ENCODE data around the gene ATXN7.

ATXN7 gene

DNA sequence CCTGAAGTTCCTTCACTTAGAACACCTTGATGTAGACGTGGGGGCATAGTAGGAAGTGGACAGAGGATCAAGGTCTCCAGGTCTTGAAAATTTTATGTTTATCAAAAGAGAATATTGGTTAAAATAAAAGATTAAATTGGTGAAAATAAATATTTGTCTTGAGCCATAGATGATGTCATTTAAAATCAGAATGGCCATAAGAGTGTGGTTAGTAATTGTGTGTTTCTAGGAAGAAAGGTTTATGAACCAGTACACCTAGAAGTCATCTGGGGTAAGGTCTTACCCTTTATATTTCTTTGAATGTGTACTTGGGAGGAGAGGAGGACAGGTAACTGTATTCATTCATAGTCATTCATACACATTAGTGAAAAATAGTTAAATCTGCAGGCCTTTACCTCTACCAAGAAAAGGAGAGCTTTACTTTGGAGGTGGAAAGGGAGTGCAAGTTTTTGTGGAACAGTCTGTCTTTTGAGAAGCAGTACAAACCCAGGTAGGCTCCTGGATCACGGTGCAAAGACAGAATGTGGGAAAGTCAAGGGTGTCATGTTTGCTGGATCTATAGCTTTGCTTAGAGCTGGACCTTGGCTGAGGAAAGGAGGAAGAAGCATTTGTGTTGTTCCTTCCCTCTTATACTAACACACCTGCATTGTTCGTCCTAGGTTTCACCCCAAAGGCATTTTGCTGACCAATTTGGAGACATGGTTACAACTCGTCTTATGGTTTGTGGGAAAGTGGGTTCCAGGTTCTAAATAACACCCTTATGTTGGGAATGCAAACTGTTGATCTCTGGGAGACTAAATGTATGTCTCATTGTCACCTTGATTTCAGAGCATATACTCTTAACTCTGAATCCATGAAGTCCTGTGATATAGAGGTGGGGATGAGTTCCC lies 42.3 kb downstream of the ATXN7 start:
- no peak for DNase-seq

DNA sequence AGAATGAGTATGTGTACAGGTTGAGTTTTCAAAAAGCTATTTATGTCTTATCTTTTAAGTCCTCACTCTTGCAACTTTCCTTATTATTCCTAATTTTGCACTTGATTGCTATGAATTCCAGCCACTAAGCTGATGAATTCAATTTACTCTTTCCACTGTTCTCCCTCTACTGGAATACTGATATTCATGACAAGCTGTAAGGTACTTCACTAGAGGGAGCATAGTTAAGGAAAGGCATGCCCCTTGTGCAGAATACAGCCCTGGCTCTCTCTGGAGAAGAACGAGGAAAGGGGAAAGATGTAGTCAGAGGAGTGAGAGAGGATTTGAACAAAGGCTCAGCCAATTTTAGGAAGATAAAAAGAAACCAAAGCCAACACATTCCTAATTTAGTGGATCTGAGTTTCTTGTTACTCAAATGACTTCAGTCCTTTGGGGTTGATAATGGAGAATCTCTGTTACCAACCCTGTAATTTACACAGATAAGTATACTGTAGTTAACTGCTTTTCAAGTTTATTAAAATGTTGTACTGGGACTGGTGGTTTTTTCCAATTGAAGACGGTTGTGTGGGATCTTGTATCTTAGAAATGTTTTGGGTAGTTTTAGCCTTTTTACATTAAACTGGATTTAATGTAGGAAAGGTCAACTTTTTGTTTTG lies 44.5 kb downstream of the ATXN7 start:
- no peak for DNase-seq

DNA sequence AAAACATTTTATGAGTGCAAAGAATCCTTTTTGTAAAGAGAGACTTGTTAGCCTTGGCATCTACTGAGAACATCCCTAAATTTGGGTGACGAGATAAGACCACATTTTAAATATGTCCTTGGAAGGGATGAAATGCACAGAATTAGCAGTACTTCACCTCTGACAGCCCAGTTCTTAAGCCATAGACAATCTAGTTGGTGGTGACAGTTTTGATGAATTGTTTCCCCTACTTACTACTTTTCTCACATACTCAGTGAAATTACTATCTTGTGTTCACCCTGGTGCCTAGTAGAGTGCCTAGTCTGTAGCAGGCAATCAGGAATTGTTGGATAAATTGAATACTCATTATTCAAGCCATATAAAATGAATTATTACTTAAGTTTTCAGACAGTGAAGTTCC lies 45.1 kb downstream of the ATXN7 start:
- no peak for DNase-seq

DNA sequence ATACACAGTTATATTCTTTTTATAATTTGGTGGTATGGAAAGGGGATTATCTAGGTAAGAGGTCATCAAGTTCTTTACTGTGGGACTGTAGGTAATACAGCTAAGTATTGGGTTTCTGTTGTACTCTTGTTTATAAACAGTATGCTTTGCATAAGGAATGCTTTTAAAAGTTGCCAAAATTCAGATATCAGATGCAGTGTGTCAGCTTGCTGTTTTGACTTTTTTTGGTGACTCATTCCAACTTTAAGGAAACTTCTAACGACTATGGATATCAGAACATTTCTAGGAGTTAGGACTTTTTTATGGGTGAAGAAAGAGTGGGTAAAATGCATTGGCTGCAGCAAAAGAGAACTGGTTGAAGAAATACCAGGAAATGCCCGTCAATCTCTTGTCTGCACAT lies 45.8 kb downstream of the ATXN7 start:
- no peak for DNase-seq

DNA sequence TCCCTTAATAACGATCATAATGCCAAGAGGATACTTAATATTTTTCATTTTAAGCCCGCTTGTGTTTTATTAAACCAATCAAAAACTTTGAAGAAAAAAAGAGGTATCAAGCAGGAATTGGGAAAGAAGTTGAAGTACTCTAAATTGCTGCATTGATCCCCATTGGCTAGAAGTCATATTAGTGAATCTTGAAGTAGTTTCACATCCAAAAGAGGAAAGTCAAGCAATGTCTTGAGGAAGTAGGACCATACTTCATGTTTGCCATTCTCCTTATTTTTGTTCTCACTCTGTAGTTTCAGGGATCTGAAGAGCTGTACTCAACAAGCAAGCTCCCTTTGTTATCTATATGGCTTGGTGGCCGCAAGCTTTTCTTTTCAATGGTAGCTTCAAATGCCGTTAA lies 46.3 kb downstream of the ATXN7 start:
- DNase-seq = no peak

DNA sequence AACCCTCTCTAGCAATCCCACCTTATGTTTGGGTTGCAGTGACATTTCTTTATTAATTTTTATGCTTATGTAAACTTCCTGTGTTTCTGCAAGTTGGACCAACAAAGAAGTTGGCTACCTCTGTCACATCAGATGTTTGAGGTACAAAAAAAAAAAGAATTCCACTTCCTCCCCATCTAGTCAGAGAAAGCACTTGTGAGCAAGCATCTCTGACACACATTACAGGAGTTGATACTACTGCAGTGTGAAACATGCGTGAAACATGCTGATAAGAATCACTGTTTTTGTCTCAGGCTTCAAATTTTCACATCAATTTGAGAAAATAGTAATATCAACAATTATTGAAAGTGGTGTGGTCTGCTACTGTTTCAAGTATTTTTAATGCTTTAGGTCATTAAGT lies 47.2 kb downstream of the ATXN7 start:
- peak; percentile 57 for DNase-seq

DNA sequence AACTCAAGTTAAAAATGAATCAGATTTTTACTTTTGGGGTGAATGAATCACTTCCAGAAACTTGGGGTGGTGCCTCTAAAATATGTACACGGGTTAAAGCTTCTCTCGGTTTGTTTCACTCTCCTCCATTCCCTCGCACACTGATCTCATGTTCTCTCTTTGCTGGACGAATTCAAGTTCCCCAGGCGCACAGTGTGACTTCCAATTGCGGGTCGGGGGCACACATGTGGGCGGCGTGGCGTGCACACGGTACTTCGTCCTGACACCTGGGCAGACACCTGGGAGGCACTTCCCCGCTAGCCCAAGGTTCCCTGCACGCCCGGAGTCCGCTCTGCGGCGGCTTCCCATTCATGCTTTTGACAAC lies 47.8 kb downstream of the ATXN7 start:
- DNase-seq = no peak

DNA sequence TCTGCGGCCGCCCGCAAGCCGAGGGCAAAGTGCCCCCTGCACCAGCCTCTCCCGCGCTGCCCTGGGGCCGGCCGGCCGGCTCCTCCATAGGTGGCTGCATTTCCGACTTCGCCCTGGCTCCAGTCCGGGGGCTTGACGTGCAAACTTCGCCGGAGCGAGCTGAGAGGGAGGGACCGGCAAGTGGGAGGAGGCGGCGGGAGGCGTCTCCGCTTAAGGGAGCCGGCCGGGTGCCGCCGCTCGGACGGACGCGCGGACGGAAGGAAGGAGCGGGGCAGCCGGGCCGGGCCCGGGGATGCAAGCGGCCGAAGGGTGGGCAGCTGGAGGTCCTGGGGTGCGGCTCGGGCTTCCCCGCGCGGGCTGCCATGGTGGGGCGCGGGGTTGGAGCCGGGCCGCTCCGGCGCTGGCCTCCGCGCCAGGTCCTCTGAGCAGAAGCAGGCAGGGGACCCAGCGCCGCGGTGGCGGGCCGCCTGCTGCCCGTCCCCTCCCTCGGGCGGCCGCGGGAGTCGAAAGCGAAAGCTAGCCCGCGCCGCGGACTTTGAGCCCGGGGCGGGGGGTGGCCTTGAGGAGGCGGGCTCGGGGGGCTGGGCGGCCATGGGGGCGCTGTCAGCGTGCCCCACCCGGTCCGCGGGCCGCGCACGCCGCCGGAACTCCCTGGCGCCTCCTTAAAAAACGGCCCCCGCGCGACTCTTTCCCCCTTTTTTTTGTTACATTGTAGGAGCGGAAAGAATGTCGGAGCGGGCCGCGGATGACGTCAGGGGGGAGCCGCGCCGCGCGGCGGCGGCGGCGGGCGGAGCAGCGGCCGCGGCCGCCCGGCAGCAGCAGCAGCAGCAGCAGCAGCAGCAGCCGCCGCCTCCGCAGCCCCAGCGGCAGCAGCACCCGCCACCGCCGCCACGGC lies 48.5 kb downstream of the ATXN7 start, which contains the start of gene SCAANT1:
Gene SCAANT1 (minus strand): TSS at position 511 of the 895 bp plus-strand sequence.
- DNase-seq = peak; percentile 89

DNA sequence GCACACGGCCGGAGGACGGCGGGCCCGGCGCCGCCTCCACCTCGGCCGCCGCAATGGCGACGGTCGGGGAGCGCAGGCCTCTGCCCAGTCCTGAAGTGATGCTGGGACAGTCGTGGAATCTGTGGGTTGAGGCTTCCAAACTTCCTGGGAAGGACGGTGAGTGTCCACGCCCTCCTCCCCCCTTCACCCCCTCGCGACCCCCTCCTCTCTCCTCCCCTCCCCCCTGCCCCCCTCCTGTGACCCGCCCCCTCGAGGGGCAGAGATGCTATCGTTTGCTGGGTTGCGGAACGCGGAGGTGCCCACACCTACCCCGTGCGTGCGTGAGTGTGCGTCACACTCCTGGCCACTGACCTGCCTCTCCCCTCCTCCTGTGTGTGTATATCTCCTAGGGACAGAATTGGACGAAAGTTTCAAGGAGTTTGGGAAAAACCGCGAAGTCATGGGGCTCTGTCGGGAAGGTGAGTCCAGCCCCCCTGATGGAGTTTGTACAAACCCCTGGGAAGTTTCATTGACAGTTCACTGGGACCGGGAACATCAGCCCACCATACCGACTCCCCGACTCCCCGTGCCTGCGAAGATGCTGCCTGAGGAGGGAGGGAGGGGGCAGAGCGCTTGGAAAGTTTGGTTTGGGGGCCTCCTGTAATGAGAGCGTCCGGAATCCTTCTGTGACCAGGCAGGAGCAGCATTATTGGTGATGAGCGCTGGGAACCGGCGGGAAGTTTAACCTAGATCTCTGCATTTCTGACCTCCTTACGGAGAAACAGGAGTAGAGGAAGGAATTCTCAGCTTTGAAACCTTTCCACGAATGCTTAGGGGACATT lies 49.3 kb downstream of the ATXN7 start:
- DNase-seq = peak; percentile 64

DNA sequence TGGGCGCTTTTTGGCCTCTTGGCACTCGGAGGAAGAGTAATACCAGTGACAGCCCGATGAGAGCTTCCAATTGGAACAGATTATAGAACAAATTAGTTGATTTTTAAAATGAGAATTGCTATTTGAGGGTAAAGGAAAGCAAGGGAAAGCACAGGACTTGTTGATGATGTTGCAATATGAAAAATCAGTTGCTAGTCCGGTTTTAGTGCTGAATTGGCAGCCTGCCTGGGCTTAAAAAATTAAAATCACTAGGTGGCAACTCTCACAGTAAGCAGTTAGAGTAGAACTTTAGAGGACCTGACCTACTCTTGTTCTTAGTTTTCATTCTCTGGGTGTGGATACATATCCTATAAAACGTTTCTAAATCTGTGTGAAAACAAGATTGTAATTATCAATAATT lies 50.6 kb downstream of the ATXN7 start:
- no peak for DNase-seq

DNA sequence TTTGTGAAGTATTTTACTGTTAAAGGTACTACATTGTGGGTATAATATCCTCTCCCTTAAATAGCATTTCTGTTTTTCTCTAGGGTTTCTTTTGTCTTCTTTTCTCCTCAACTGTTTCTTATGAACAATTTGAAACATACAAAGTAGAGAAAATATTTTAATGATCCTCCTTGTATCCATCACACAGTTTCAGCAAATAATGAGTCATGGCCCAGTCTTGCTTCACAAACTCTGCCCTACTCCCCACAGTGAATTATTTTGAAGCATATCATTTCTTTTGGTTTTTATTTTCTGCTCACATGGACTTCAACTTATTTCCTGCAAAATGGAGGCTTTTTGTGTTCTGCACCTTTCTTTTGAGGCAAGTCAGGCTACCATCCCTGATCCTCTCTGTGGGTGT lies 54.7 kb downstream of the ATXN7 start:
- DNase-seq = no peak

DNA sequence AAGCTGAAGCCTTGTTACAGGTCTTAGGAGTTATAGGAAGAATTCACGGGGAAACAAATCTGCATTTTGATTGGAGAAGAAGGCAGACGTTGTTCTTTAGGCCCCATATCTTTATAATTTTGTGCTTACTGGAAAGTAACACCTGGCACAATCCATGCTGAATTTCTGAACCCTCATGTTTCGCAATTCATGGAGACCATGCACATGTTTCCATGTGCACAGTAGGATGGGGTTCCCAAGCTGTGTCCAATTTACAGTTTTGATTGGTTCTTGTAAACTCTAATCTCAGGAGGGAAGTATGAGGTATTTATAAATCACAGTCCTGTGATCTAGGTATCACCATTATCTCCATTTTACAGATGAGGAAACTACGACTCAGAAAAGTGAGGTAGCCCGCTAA lies 56.3 kb downstream of the ATXN7 start:
- DNase-seq = no peak

DNA sequence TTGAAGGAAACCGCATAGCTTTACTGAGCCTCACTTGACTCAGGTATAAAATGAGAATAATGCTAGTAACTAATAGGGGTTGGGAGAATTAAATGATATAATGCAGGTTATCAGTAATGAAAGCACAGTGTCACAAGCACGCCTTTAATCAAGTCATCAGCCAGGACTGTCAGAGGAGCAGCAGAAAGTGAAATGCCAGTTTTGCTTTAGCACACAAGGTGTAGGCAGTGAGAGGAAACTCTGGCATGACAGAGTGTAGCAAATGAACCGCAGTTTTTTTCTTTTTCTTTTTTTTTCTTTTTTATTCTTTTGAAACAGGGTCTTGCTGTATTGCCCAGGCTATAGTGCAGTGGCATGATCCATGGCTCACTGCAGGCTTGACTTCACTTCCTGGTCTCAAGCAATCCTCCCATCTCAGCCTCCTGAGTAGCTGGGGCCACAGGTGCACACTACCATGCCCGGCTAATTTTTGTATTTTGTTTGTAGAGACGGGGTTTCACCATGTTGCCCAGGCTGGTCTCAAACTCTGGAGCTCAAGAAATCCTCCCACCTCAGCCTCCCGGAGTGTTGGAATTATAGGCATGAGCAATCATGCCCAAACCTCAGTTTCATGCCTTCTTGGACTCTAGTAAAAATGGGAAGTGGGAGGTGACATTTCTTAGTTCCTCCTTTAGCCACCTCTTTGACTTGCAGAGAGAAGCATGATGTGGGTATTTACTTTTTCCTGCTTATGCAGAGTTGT lies 58.2 kb downstream of the ATXN7 start:
- DNase-seq = no peak

DNA sequence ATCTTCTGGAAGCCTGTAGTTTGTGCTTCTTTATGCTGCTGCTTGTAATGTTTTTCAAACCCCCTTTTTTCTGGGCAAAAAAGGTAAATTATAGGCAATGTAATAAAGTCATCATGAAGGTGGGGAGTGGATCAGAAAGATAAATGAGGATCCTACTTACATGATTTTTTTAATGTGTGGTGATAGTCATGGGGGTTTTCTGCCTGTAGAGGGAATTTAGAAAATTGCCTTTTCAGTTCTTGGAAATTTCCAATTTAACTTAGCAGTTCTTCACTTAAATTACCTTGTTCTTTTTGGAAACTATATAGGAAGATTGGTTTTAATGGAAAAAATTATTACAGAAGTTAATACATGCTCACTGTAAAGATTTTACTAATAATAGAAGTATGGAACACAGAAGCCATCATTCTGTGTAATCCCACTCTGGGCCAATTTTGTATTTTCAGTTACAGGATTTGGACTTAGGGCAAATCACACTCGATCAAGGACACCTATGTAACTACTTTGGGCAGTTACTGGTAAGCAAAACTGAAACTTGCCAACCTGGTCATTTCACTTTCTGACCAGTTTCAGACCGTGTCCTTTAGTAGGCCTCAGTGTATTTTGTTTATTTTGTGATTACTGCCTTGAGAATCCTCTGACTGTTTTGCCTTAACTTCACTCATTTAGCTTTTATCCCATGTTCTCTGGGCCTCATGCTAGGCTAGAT lies 59.0 kb downstream of the ATXN7 start:
- DNase-seq = no peak

DNA sequence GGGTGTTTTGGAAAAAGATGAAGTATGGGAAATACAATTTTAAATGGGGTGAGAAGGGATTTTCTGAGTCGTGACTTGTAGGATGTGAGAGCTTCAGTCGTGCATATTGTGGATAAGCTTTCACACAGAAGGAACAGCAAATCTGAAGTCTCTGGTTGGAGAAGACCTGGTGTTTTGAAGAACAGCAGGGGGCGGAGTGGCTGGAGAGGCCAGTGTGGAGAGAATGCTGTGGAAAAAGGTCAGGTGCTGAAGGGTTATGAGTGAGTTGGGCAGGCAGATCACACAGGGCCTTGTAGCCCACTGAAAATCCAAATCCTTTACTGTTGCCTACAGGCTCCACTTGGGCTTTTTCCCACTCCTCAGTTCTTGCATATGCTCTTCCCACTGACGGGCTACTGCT lies 62.6 kb downstream of the ATXN7 start:
- DNase-seq = no peak

DNA sequence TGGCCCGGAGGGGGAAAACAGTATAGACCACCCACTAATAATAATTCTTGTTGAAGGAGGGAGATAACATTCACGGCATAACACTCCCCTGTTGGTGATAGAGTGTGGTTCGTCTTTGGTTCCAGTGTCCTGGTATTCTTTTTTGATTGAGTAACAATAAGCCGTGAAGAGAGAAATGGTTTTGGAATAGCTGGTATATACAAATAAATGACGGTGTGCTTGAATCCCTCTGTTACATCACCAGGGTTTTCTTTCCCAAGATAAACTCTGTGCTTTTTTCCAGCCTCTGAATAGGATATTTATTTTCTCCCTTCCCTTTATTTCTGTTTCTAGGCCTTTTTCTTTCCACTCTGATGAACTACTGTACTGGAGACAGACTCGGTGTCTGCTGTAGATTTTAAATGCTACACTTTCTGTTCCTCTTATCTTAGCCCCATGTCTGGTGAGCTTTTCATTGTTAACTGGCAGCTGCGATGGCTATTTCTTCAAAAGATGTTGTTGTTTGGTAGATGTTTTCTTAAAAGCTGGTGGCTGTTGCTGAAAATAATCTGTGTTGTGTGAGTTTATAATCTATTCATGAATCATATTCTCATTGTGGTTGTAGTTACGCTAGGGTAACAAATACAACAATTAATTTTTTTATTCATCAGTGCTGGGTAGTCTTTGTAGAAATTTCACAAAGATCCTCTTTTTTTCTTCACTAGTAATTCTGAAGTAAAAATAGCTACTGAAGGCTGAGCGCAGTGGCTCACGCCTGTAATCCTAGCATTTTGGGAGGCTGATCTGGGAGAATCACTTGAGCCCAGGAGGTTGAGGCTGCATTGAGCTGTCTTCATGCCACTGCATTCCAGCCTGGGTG lies 64.0 kb downstream of the ATXN7 start:
- no peak for DNase-seq

DNA sequence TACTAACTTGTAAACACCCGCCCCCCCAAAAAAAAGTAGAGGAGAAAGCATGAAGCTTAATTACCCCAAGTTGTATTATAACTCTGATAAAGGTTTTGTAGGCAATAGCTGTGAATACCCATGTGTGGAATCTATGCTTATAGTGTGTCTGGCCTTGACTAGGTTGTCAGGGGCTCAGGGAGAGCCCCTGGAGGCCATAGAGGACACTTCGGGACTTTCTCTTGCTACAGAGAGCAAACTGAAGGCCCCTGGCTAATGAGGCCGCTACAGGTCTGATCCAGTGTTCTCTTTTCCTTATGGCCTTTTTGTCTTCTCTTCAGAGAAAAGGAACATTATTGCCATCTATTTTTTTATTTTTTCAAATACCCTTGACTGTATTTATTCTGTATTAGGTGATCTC lies 67.6 kb downstream of the ATXN7 start:
- DNase-seq = no peak

DNA sequence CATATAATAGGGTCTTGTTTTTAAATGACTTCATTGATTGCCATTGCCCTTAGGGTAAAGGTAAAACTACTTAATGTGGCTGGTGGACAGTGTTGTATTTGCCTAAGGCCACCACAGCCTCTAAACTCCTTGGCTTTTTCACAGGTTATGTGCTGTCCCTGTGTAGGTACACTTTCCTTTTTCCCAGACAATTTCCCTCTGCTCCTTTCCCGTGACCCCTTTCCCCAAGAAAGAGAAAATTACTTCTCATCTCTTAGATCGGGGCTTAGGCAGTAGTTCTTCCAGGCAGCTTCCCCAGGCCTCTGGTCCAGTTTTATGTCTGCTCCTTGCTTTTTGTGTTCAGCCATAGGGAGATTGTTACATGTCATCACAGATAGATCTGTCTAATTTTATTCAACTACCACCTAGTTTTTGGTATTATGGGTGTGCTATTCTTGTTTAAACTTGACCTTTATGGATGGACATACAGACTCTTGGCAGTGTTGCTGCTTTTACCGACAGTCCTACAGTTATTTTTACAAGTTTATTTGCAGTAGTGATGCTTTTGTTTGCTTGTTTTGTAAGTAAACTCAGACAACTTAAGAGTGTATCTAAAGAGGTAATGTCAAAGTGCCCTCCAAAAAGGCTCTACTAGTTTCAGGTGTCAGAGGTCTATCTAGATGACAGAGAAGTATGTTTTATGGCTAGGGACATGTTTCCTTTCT lies 69.0 kb downstream of the ATXN7 start:
- no peak for DNase-seq

DNA sequence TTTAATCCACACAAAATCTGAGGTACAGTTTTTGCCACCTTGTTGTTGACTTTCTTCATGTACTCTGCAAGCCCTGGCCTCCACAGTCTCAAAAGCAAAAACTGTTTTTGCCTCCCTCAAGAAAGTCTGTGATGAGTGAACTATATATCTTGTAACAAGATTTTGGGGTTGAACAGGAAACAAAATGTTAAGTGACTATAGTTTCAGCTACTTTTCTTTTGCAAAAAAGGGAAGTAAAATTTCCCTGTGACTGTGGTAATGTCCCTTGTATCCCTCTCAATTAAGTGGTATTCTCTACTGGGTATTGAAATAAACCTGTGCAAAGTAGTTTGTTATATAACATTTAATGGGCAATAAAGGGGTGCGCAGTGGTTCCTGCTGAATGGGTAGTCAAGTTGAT lies 69.8 kb downstream of the ATXN7 start:
- DNase-seq = no peak

Measured in CD4-positive, alpha-beta T cell treated with Interleukin-10 for 1 hour (primary cell).